T47D (cell line): ENCODE measurements around the gene HS1BP3.

Experiments
- DNase-seq, 2 experiments: peaks; one replicate each; pipeline versions ENCODE4 v3.0.0 to v3.0.0-alpha.2; 2011 to 2012; ENCODE audit warnings: low read depth in 1 of 2, low spot score in 1 of 2
- JUND ChIP-seq: IDR thresholded peaks from 2 replicates; pipeline ENCODE4 v1.6.1; 2012; ENCODE audit warnings: low read depth
- in situ Hi-C: cut with HindIII; loops from 2 replicates; pipeline ENCODE4 v1.10.0; 2016; ENCODE audit warnings: low sequenced_read_pairs, low pct_unique_long_range_greater_than_20kb

The HS1BP3 gene

GRCh38 chr2:20592106-20593071, 58.5 kb downstream of the HS1BP3 start:
- TF ChIP-seq JUND = no peak
- in situ Hi-C loops = no loop called here
- DNase-seq = no peak

GRCh38 chr2:20590704-20591515, 60.0 kb downstream of the HS1BP3 start:
- no peak for TF ChIP-seq JUND
- DNase-seq = no peak
- in situ Hi-C loops = no loop called here

GRCh38 chr2:20589975-20590703, 60.8 kb downstream of the HS1BP3 start:
- in situ Hi-C loops = no loop called here
- no peak for TF ChIP-seq JUND
- DNase-seq = no peak

- in situ Hi-C loops = no loop called here
- TF ChIP-seq JUND = no peak
- DNase-seq = no peak
Observed at GRCh38 chr2:20588918-20589871, 61.7 kb downstream of the HS1BP3 start.

GRCh38 chr2:20585710-20586594, 64.9 kb downstream of the HS1BP3 start:
- in situ Hi-C loops = no loop called here
- no peak for DNase-seq

GRCh38 chr2:20585359-20585709, 65.6 kb downstream of the HS1BP3 start:
- in situ Hi-C loops = no loop called here
- no peak for DNase-seq
- no peak for TF ChIP-seq JUND

More at GRCh38 chr2:20585710-20586594, 64.9 kb downstream of the HS1BP3 start:
- no peak for TF ChIP-seq JUND

GRCh38 chr2:20584399-20585358, 66.2 kb downstream of the HS1BP3 start:
- peak; percentile 80; the same call in 1 of the 2 replicates for TF ChIP-seq JUND
- peak; percentile 28 to 84 for DNase-seq
- in situ Hi-C loops = no loop called here

- no peak for DNase-seq
- TF ChIP-seq JUND = no peak
- in situ Hi-C loops = no loop called here
Observed at GRCh38 chr2:20584045-20584398, 66.9 kb downstream of the HS1BP3 start.

- DNase-seq = no peak
- TF ChIP-seq JUND = no peak
- in situ Hi-C loops = no loop called here
Observed at GRCh38 chr2:20583425-20583881, 67.4 kb downstream of the HS1BP3 start.
